BJ (cell line): ENCODE measurements around the gene NEK4. TPM values are rescaled to one million over a fixed set of nuclear protein-coding genes. Genes with fewer than 3 reads are reported as not detected.

Source experiments
- CTCF ChIA-PET: fragments of 350-600 bp; formaldehyde crosslinking; extraction: SDS; loops from one replicate; lab custom pipeline; 2021; ENCODE audit warnings: antibody characterized with exemption, inconsistent platforms; lab: Yijun Ruan, JAX
- POLR2A ChIA-PET: fragments of 300-600 bp; sonication (Branson Sonifier 250); formaldehyde crosslinking; extraction: SDS; loops from one replicate; lab custom pipeline; 2021; ENCODE audit warnings: antibody characterized with exemption; lab: Charles Lee
- DNase-seq: peaks from one replicate; pipeline ENCODE4 v3.0.0-alpha.2; 2011; ENCODE audit warnings: low read depth
- H3K27me3 ChIP-seq: 2 replicates; pipeline ENCODE4 v1.6.0; 2011; ENCODE audit warnings: low read length; ENCODE audit not compliant: control insufficient read depth, insufficient read depth
- H3K36me3 ChIP-seq: 2 replicates; pipeline ENCODE4 v1.5.1; 2011; ENCODE audit warnings: low read length; ENCODE audit not compliant: control insufficient read depth, insufficient read depth
- H3K4me3 ChIP-seq: 2 replicates; pipeline ENCODE4 v1.5.1; 2011; ENCODE audit warnings: low read depth, mild to moderate bottlenecking, control low read depth, low read length
- CTCF ChIP-seq: IDR thresholded peaks from 2 replicates; pipeline ENCODE4 v1.5.1; 2011; ENCODE audit warnings: low read depth, mild to moderate bottlenecking, control low read depth, inconsistent platforms, low read length, moderate library complexity; ENCODE audit not compliant: insufficient read depth
- polyA plus RNA-seq: library from polyadenylated mRNA; depleted of rRNA; stranded (reverse); fragments of >200 nt; gene quantifications from 2 replicates; pipeline ENCODE4 v1.2.3, GENCODE V29; 2011

Gene NEK4
- polyA plus RNA-seq, 1 experiment = 10.0 TPM

- TF ChIP-seq CTCF = no peak
- POLR2A ChIA-PET = interaction anchor here (0.6 kb wide), 1 partner anchor 15 kb away, joined by 14 read pairs; no protein-coding TSS in a partner anchor
- Histone ChIP-seq H3K27me3 (no peaks in the 10 kb centered on the region), H3K4me3 (peak within 1 kb of the TSS; percentile 65), H3K36me3 (peaks cover 2% of the 10 kb centered on the region; the same call in 1 of the 2 replicates)
- DNase-seq = no peak
- CTCF ChIA-PET = interaction anchor here (1.2 to 1.9 kb wide), 2 partner anchors 9 to 13 kb away, joined by 3 to 5 read pairs; no protein-coding TSS in a partner anchor
Measured at GRCh38 chr3:52705688-52706686, 64.8 kb downstream of the NEK4 start, which contains the start of the genes GLT8D1 and SPCS1. Gene GLT8D1, minus strand, starts transcription at chr3:52705791. Its CDS starts 5,331 bp downstream, at chr3:52700460. Gene SPCS1, plus strand, starts transcription at chr3:52706106. Its CDS starts 141 bp downstream, at chr3:52706247.

DNA sequence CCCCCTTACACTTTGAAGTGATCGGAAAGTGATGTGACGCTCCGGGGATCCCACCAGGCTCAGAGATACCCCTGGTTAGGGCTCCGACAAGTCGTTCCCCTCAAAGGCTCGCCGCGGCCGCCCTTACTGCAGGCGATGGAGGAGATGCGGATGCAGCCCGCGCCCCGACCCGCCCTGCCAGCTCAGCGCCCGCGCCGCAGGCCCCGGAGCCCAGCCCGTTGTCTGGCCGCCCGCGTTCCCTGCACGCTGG is 65.4 kb downstream of the NEK4 start:
- no peaks in the 10 kb centered on the region for H3K27me3 ChIP-seq
- no peak for DNase-seq
- no peak for TF ChIP-seq CTCF
- ChIA-PET CTCF (interaction anchor here (1.9 kb wide), 1 partner anchor 13 kb away, joined by 5 read pairs; no protein-coding TSS in a partner anchor), POLR2A (interaction anchor here (0.6 kb wide), 1 partner anchor 16 kb away, joined by 14 read pairs; no protein-coding TSS in a partner anchor)
- peaks cover 2% of the 10 kb centered on the region; the same call in 1 of the 2 replicates for H3K36me3 ChIP-seq
- H3K4me3 ChIP-seq = peak overlapping the region; percentile 65

DNA sequence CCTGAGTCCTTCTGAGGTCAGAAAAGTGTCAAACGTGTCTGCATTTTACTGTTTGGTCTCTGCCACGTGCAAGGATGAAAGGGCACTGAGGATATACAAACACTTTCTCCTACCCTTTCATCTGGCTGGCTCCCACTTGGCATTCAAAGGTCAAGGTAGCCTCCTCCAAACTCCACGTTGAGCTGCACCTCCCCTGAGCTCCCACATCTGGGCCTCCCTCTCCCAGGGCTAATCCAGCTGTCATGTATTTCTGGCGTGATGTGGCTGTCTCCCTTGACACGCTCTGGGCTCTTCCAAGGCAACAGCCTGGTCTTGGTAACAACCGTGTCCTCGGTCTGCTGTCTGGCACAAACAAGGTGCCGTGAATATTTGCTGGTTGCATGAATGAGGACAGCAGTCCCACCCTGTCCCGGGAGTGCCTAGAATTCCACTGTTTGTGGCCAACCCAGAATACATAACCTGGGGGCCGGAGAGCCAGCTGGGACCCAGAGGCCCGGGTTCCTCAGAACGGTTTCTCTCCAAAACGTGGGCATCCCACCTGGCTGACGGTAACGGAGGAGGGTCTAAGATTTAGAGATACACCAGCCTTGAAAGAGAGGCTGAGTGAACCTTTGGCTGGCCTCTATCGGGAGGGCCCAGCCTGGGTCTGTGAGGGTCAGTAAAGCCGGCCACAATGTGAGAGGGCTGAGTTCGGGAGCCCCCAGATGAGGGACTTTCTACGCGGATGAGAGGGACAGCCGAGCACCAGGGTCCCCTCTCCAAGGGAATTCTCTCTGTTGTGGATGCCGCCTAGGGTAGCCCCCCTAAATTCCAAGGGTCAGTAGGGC is 65.9 kb downstream of the NEK4 start:
- Histone ChIP-seq H3K36me3 (peaks cover 4% of the 10 kb centered on the region), H3K27me3 (no peaks in the 10 kb centered on the region), H3K4me3 (peak overlapping the region; percentile 65)
- TF ChIP-seq CTCF = no peak
- POLR2A ChIA-PET = no interaction called here
- CTCF ChIA-PET = interaction anchor here (1.9 kb wide), 1 partner anchor 12 kb away, joined by 5 read pairs; no protein-coding TSS in a partner anchor
- no peak for DNase-seq

DNA sequence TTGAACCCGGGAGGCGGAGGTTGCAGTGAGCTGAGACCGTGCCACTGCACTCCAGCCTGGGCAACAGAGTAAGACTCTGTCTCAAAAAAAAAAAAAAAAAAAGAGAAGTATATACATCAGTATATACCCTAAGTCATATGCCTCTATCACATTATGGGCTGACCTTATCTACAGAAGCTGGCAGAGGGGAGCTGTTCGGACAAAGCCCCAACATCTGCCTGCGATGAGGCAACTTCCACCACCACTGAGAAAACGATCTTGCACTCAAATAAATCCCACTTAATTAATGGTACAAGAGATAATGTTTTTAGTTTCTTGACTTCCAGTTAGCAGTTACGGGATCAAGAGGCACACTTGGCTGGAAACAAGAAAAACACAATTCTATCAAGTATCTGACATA is 67.4 kb downstream of the NEK4 start:
- Histone ChIP-seq H3K27me3 (no peaks in the 10 kb centered on the region), H3K36me3 (peaks cover 3% of the 10 kb centered on the region), H3K4me3 (no peak overlapping the region)
- no peak for DNase-seq
- POLR2A ChIA-PET = no interaction called here
- no peak for TF ChIP-seq CTCF
- CTCF ChIA-PET = no interaction called here
